PFSK-1 (cell line): ENCODE results near the gene PTPRN2.

Experiments
- FOXP2 ChIP-seq: optimal IDR thresholded peaks from 2 replicates; pipeline ENCODE3; 2011; ENCODE audit warnings: borderline replicate concordance, control low read depth, inconsistent platforms; ENCODE audit not compliant: insufficient read depth; ENCODE audit errors: extremely low read length, extremely low read depth
- POLR2AphosphoS5 ChIP-seq: IDR thresholded peaks from 2 replicates; pipeline ENCODE4 v1.6.1; 2012; ENCODE audit warnings: low read depth, mild to moderate bottlenecking, control low read depth, low read length, moderate library complexity
- REST ChIP-seq, 2 experiments: IDR thresholded peaks; 2 replicates each; pipeline versions ENCODE4 v1.6.1 to v1.8.0; 2011 to 2012; ENCODE audit warnings: low read depth in 2 of 2, low read length in 2 of 2, control low read depth in 1 of 2, inconsistent platforms in 1 of 2, mild to moderate bottlenecking in 1 of 2, moderate library complexity in 1 of 2; ENCODE audit not compliant: insufficient read depth in 1 of 2
- SIN3A ChIP-seq: IDR thresholded peaks from 2 replicates; pipeline ENCODE4 v1.6.1; 2012; ENCODE audit warnings: mild to moderate bottlenecking, low read length, moderate library complexity, borderline replicate concordance; ENCODE audit not compliant: insufficient read depth
- TAF1 ChIP-seq: IDR thresholded peaks from 2 replicates; pipeline ENCODE4 v1.6.1; 2012; ENCODE audit warnings: low read length, control low read depth, borderline replicate concordance; ENCODE audit not compliant: insufficient read depth

Gene PTPRN2

GRCh38 chr7:158474488-158474887 is 113.1 kb downstream of the PTPRN2 start:
- TF ChIP-seq REST (IDR thresholded peaks at IDR 0.05; ENCODE audit: insufficient read depth in 1 of 2, low read depth in 2 of 2, low read length in 2 of 2): no peak
- no peak for TF ChIP-seq POLR2AphosphoS5
- TF ChIP-seq SIN3A: no peak
- no peak for TF ChIP-seq TAF1
- no peak for TF ChIP-seq FOXP2

GRCh38 chr7:158473946-158474345 is 113.7 kb downstream of the PTPRN2 start:
- TF ChIP-seq POLR2AphosphoS5: no peak
- no peak for TF ChIP-seq FOXP2
- no peak for TF ChIP-seq REST (IDR thresholded peaks at IDR 0.05; ENCODE audit: insufficient read depth in 1 of 2, low read depth in 2 of 2, low read length in 2 of 2)
- no peak for TF ChIP-seq TAF1
- TF ChIP-seq SIN3A: no peak

GRCh38 chr7:158473221-158473620 is 114.4 kb downstream of the PTPRN2 start:
- TF ChIP-seq TAF1 (no peak), REST (IDR thresholded peaks at IDR 0.05; ENCODE audit: insufficient read depth in 1 of 2, low read depth in 2 of 2, low read length in 2 of 2) (no peak), POLR2AphosphoS5 (no peak), FOXP2 (no peak), SIN3A (no peak)

GRCh38 chr7:158472596-158472995 is 115.0 kb downstream of the PTPRN2 start:
- no peak for TF ChIP-seq REST (IDR thresholded peaks at IDR 0.05; ENCODE audit: insufficient read depth in 1 of 2, low read depth in 2 of 2, low read length in 2 of 2)
- TF ChIP-seq TAF1: no peak
- no peak for TF ChIP-seq FOXP2
- TF ChIP-seq SIN3A: no peak
- no peak for TF ChIP-seq POLR2AphosphoS5

GRCh38 chr7:158471716-158472115 is 115.9 kb downstream of the PTPRN2 start:
- no peak for TF ChIP-seq REST (IDR thresholded peaks at IDR 0.05; ENCODE audit: insufficient read depth in 1 of 2, low read depth in 2 of 2, low read length in 2 of 2)
- no peak for TF ChIP-seq POLR2AphosphoS5
- no peak for TF ChIP-seq FOXP2
- TF ChIP-seq TAF1: no peak
- TF ChIP-seq SIN3A: no peak
